Prostate gland (tissue), 2 donors: ENCODE data around the gene TRIM34. TPM values are rescaled to one million over a fixed set of nuclear protein-coding genes. Genes with fewer than 3 reads are reported as not detected.

Experiments used
- DNase-seq: peaks from one replicate; pipeline ENCODE4 v3.0.0-alpha.2; 2019; ENCODE audit warnings: low spot score
- H3K27ac ChIP-seq, 2 donors: fragments of 200-600 bp; sonication (generic); 2 replicates each; pipeline ENCODE4 v1.5.1; 2017 to 2019
- H3K27me3 ChIP-seq: fragments of 200-600 bp; sonication (generic); replicated peaks from 2 replicates; pipeline ENCODE4 v1.5.1; 2019; ENCODE audit not compliant: insufficient read depth
- H3K36me3 ChIP-seq, 2 donors: fragments of 200-600 bp; sonication (generic); 1 replicate in 1 of 2; 2 replicates in 1 of 2; pipeline versions ENCODE4 v1.5.1 to v1.8.1; 2017 to 2019
- H3K4me1 ChIP-seq: fragments of 200-600 bp; sonication (generic); replicated peaks from 2 replicates; pipeline ENCODE4 v1.5.1; 2019
- H3K4me3 ChIP-seq, 2 donors: fragments of 200-600 bp; sonication (generic); 2 replicates each; pipeline ENCODE4 v1.5.1; 2017 to 2019
- H3K9me3 ChIP-seq: fragments of 200-600 bp; sonication (generic); 2 replicates; pipeline ENCODE4 v1.5.1; 2017
- CTCF ChIP-seq, 4 experiments: fragments of 200-600 bp in 2 of 4; fragments of 450-650 bp in 2 of 4; sonication (generic) in 2 of 4; IDR thresholded peaks; 1 replicate in 3 of 4; 2 replicates in 1 of 4; pipeline ENCODE4 v1.5.1; 2016 to 2019; ENCODE audit warnings: antibody characterized with exemption in 4 of 4, mild to moderate bottlenecking in 2 of 4, moderate library complexity in 2 of 4
- POLR2A ChIP-seq: fragments of 450-650 bp; IDR thresholded peaks from one replicate; pipeline ENCODE4 v1.6.1; 2016; ENCODE audit warnings: antibody characterized with exemption, mild to moderate bottlenecking
- POLR2AphosphoS5 ChIP-seq: sonication (generic); formaldehyde crosslinking; IDR thresholded peaks from one replicate; pipeline ENCODE4 v1.6.1; 2017; ENCODE audit warnings: antibody characterized with exemption
- WGBS: methylation state at CpG from one replicate; pipeline ENCODE4 v1.1.5; 2018; 5-methylcytosine and 5-hydroxymethylcytosine counted together
- intact Hi-C: fragments of 100-400 bp; cut with DNase I; formaldehyde crosslinking; loops from one replicate; pipeline ENCODE4 v1.14.2; 2022
- total RNA-seq, 2 donors: library from RNA; depleted of rRNA; stranded (reverse); fragments of >200 nt; gene quantifications; one replicate each; pipeline ENCODE4 v1.1.0, GENCODE V29; 2016

TRIM34 gene
- total RNA-seq, 2 donors from 2014 or later, result 10.3 to 15.5 TPM

- intact Hi-C loops, result loop anchor here (5.0 to 10.0 kb wide), 2 partner anchors 60 to 88 kb away; partner anchors contain the start of genes TRIM34 and TRIM6
- TF ChIP-seq CTCF (IDR thresholded peaks at IDR 0.05) (peak in 3 of 4 experiments; percentile 66 to 73 (median 71)), POLR2AphosphoS5 (peak; percentile 94), POLR2A (peak; percentile 53)
These were observed 60.0 kb downstream of the TRIM34 start, which contains the start of gene TRIM5 for GRCh38 chr11:5684646-5685362. Gene TRIM5 (minus strand): TSS chr11:5685074. CDS start chr11:5680177, 4,897 bp downstream.

GRCh38 chr11:5686426-5686825 lies 61.6 kb downstream of the TRIM34 start:
- TF ChIP-seq POLR2A, result no peak
- TF ChIP-seq POLR2AphosphoS5, result no peak
- no peak for TF ChIP-seq CTCF (IDR thresholded peaks at IDR 0.05)
- Histone ChIP-seq H3K4me3 (no peak overlapping the region), H3K9me3 (no peaks in the 10 kb centered on the region), H3K27ac (no peak overlapping the region), H3K27me3 (no peaks in the 10 kb centered on the region), H3K4me1 (peaks cover 2% of the 10 kb centered on the region), H3K36me3 (no peaks in the 10 kb centered on the region)
- intact Hi-C loops, result loop anchor here (5.0 to 10.0 kb wide), 2 partner anchors 62 to 89 kb away; partner anchors contain the start of genes TRIM34 and TRIM6
- WGBS, result 96% methylated on average over 4 of the region's 4 CpGs
- no peak for DNase-seq

More at GRCh38 chr11:5684646-5685362, 60.0 kb downstream of the TRIM34 start, which contains the start of gene TRIM5:
- Histone ChIP-seq H3K4me3 (peak within 1 kb of the TSS; percentile 34 to 42), H3K27ac (peak within 1 kb of the TSS; percentile 94), H3K27me3 (no peaks in the 10 kb centered on the region), H3K36me3 (no peaks in the 10 kb centered on the region), H3K4me1 (peaks cover 2% of the 10 kb centered on the region), H3K9me3 (no peaks in the 10 kb centered on the region)
- WGBS, result 3% methylated on average over 13 of the region's 13 CpGs
- DNase-seq, result peak; percentile 93

- no peaks in the 10 kb centered on the region for H3K27me3 ChIP-seq
- no peak for TF ChIP-seq CTCF (IDR thresholded peaks at IDR 0.05)
- no peak for TF ChIP-seq POLR2A
- no peak for TF ChIP-seq POLR2AphosphoS5
- no peak for DNase-seq
- H3K4me3 ChIP-seq, result no peak overlapping the region
- H3K36me3 ChIP-seq, result no peaks in the 10 kb centered on the region
- no peaks in the 10 kb centered on the region for H3K9me3 ChIP-seq
- intact Hi-C loops, result loop anchor here (5.0 to 10.0 kb wide), 2 partner anchors 64 to 91 kb away; partner anchors contain the start of genes TRIM34 and TRIM6
- H3K27ac ChIP-seq, result peak overlapping the region; percentile 82 to 83
- WGBS, result 91% methylated on average over 1 of the region's 1 CpG
- H3K4me1 ChIP-seq, result no peaks in the 10 kb centered on the region
These were observed 63.7 kb downstream of the TRIM34 start for GRCh38 chr11:5688482-5688881.

- TF ChIP-seq POLR2AphosphoS5 (peak; percentile 75), CTCF (IDR thresholded peaks at IDR 0.05) (no peak), POLR2A (peak; percentile 44)
- 2% methylated on average over 2 of the region's 2 CpGs for WGBS
- H3K4me1 ChIP-seq, result no peaks in the 10 kb centered on the region
- peak within 1 kb of the TSS; percentile 18 to 37 for H3K4me3 ChIP-seq
- peak; percentile 38 for DNase-seq
- intact Hi-C loops, result loop anchor here (5.0 to 10.0 kb wide), 2 partner anchors 65 to 92 kb away; partner anchors contain the start of genes TRIM34 and TRIM6
- peak within 1 kb of the TSS; percentile 82 to 83 for H3K27ac ChIP-seq
- H3K27me3 ChIP-seq, result no peaks in the 10 kb centered on the region
- no peaks in the 10 kb centered on the region for H3K9me3 ChIP-seq
- no peaks in the 10 kb centered on the region for H3K36me3 ChIP-seq
These were observed 64.8 kb downstream of the TRIM34 start, which contains the start of gene TRIM22 for GRCh38 chr11:5689551-5689983. Gene TRIM22 (plus strand): TSS chr11:5689790. CDS start chr11:5696233, 6,443 bp downstream.
